Lower leg skin (tissue), 4 donors: Measurements from ENCODE around the gene OR9Q2. TPM values are rescaled to one million over a fixed set of nuclear protein-coding genes. Genes with fewer than 3 reads are reported as not detected.

Experiments used
- DNase-seq, 2 donors: peaks; one replicate each; pipeline ENCODE4 v3.0.0-alpha.2; 2019; ENCODE audit warnings: low spot score in 2 of 2
- H3K4me3 ChIP-seq: fragments of 200-600 bp; sonication (generic); 2 replicates; pipeline ENCODE4 v1.5.1; 2017; ENCODE audit warnings: mild to moderate bottlenecking, low read depth; ENCODE audit not compliant: poor library complexity, severe bottlenecking
- CTCF ChIP-seq, 3 donors: fragments of 450-650 bp; IDR thresholded peaks; one replicate each; pipeline ENCODE4 v1.5.1; 2016; ENCODE audit warnings: antibody characterized with exemption in 3 of 3, mild to moderate bottlenecking in 3 of 3, moderate library complexity in 2 of 3
- POLR2A ChIP-seq, 2 donors: fragments of 450-650 bp; IDR thresholded peaks; one replicate each; pipeline ENCODE4 v1.6.1; 2016 to 2017; ENCODE audit warnings: antibody characterized with exemption in 2 of 2, mild to moderate bottlenecking in 1 of 2, moderate library complexity in 1 of 2
- WGBS, 2 donors: methylation state at CpG; one replicate each; pipeline ENCODE4 v1.1.5; 2018; 5-methylcytosine and 5-hydroxymethylcytosine counted together
- intact Hi-C: fragments of 100-400 bp; cut with DNase I; formaldehyde crosslinking; loops from one replicate; pipeline ENCODE4 v1.15.0; 2023; ENCODE audit warnings: low total_unique reads
- total RNA-seq, 4 donors: library from RNA; depleted of rRNA; stranded (reverse); fragments of >200 nt; gene quantifications; one replicate each; pipeline ENCODE4 v1.1.0, GENCODE V29; 2016

Gene OR9Q2
- total RNA-seq: under 1 TPM in 1 of 4 donors, not detected in 3; 0.65 TPM

GRCh38 chr11:58188770-58189169, at the start of gene OR9Q2:
Gene OR9Q2 (plus strand): TSS chr11:58189070. CDS start chr11:58190491, 1,421 bp downstream.
- intact Hi-C loops: no loop called here
- 88 to 94% methylated on average over 2 of the region's 2 CpGs for WGBS, 2 donors
- TF ChIP-seq CTCF (IDR thresholded peaks at IDR 0.05) (no peak), POLR2A (IDR thresholded peaks at IDR 0.05) (no peak)
- H3K4me3 ChIP-seq: no peak within 1 kb of the TSS
- DNase-seq: no peak

GRCh38 chr11:58142761-58143160, 46.1 kb upstream of the OR9Q2 start:
- no peak for TF ChIP-seq POLR2A (IDR thresholded peaks at IDR 0.05)
- TF ChIP-seq CTCF (IDR thresholded peaks at IDR 0.05): no peak
- intact Hi-C loops: no loop called here
- WGBS, 2 donors: 65 to 83% methylated on average over 1 of the region's 1 CpG
- DNase-seq: no peak
- H3K4me3 ChIP-seq: no peak overlapping the region

GRCh38 chr11:58152781-58153180, 36.1 kb upstream of the OR9Q2 start:
- intact Hi-C loops: no loop called here
- WGBS, 2 donors: 37 to 40% methylated on average over 3 of the region's 3 CpGs
- no peak for DNase-seq
- TF ChIP-seq POLR2A (IDR thresholded peaks at IDR 0.05) (no peak), CTCF (IDR thresholded peaks at IDR 0.05) (no peak)
- H3K4me3 ChIP-seq: no peak overlapping the region

GRCh38 chr11:58164389-58164788, 24.5 kb upstream of the OR9Q2 start:
- no peak overlapping the region for H3K4me3 ChIP-seq
- 78 to 85% methylated on average over 4 of the region's 4 CpGs for WGBS, 2 donors
- TF ChIP-seq CTCF (IDR thresholded peaks at IDR 0.05) (no peak), POLR2A (IDR thresholded peaks at IDR 0.05) (no peak)
- no peak for DNase-seq
- intact Hi-C loops: no loop called here

GRCh38 chr11:58164990-58165389, 23.9 kb upstream of the OR9Q2 start:
- no peak for DNase-seq
- intact Hi-C loops: no loop called here
- TF ChIP-seq POLR2A (IDR thresholded peaks at IDR 0.05): no peak
- no peak for TF ChIP-seq CTCF (IDR thresholded peaks at IDR 0.05)
- WGBS, 2 donors: 63 to 68% methylated on average over 1 of the region's 1 CpG
- no peak overlapping the region for H3K4me3 ChIP-seq

- no peak overlapping the region for H3K4me3 ChIP-seq
- intact Hi-C loops: no loop called here
- TF ChIP-seq POLR2A (IDR thresholded peaks at IDR 0.05) (no peak), CTCF (IDR thresholded peaks at IDR 0.05) (no peak)
- DNase-seq: no peak
- 61 to 64% methylated on average over 7 of the region's 7 CpGs for WGBS, 2 donors
Measured at GRCh38 chr11:58165504-58166106, 23.3 kb upstream of the OR9Q2 start.
